SK-N-SH (cell line): ENCODE results near the gene NOD1. TPM values are rescaled to one million over a fixed set of nuclear protein-coding genes. Genes with fewer than 3 reads are reported as not detected.

ENCODE experiments used
- CTCF ChIA-PET: fragments of 300-600, 350-600 bp; formaldehyde crosslinking; extraction: SDS; loops from one replicate; lab custom pipeline; 2021; lab: Yijun Ruan, JAX
- POLR2A ChIA-PET: fragments of 350-600 bp; sonication (Branson Sonifier 250); formaldehyde crosslinking; extraction: SDS; loops from one replicate; lab custom pipeline; 2020; ENCODE audit warnings: antibody characterized with exemption, inconsistent platforms; lab: Yijun Ruan, JAX
- DNase-seq: peaks from one replicate; pipeline ENCODE4 v3.0.0; 2012
- H2AFZ ChIP-seq: fragments of 200-600 bp; sonication (generic); 2 replicates; pipeline ENCODE4 v1.8.1; 2016; ENCODE audit warnings: antibody characterized with exemption, mild to moderate bottlenecking, low read depth
- H3F3A ChIP-seq: fragments of 200-600 bp; sonication (generic); replicated peaks from 2 replicates; pipeline ENCODE3; 2016; ENCODE audit warnings: antibody characterized with exemption, mild to moderate bottlenecking; ENCODE audit not compliant: insufficient read depth
- H3K27ac ChIP-seq, 2 experiments: fragments of 200-500 bp in 1 of 2; fragments of 200-600 bp in 1 of 2; sonication (Bioruptor generic) in 1 of 2; sonication (generic), shearing (Covaris generic) in 1 of 2; 2 replicates each; pipeline versions ENCODE4 v1.5.1 to v1.6.1; 2014 to 2016; ENCODE audit warnings: low read depth in 2 of 2, inconsistent platforms in 1 of 2, low read length in 1 of 2, mild to moderate bottlenecking in 1 of 2, mixed read lengths in 1 of 2
- H3K27me3 ChIP-seq: fragments of 200-600 bp; sonication (generic), shearing (Covaris generic); 2 replicates; pipeline ENCODE4 v1.6.1; 2016; ENCODE audit warnings: mixed run types; ENCODE audit not compliant: insufficient read depth
- H3K36me3 ChIP-seq, 2 experiments: fragments of 200-500 bp in 1 of 2; fragments of 200-600 bp in 1 of 2; sonication (Bioruptor generic) in 1 of 2; sonication (generic) in 1 of 2; replicated peaks in 1 of 2; 2 replicates each; pipeline versions ENCODE3 to v1.5.1; 2014 to 2016; ENCODE audit warnings: low read length in 1 of 2, mild to moderate bottlenecking in 1 of 2; ENCODE audit not compliant: insufficient read depth in 2 of 2, control insufficient read depth in 1 of 2
- H3K4me1 ChIP-seq, 2 experiments: fragments of 200-500 bp in 1 of 2; fragments of 200-600 bp in 1 of 2; sonication (Bioruptor generic) in 1 of 2; sonication (generic), shearing (Covaris generic) in 1 of 2; 2 replicates each; pipeline versions ENCODE4 v1.5.1 to v1.6.1; 2014 to 2016; ENCODE audit warnings: low read depth in 1 of 2, low read length in 1 of 2, mixed run types in 1 of 2; ENCODE audit not compliant: insufficient read depth in 2 of 2, control insufficient read depth in 1 of 2
- H3K4me2 ChIP-seq: fragments of 200-600 bp; sonication (generic), shearing (Covaris generic); 2 replicates; pipeline ENCODE4 v1.6.1; 2017; ENCODE audit warnings: mixed run types
- H3K4me3 ChIP-seq, 2 experiments: fragments of 200-500 bp in 1 of 2; fragments of 200-600 bp in 1 of 2; sonication (Bioruptor generic) in 1 of 2; sonication (generic), shearing (Covaris generic) in 1 of 2; 2 replicates each; pipeline versions ENCODE4 v1.5.1 to v1.8.1; 2014 to 2016; ENCODE audit warnings: low read depth in 2 of 2, inconsistent platforms in 1 of 2, low read length in 1 of 2, mild to moderate bottlenecking in 1 of 2, mixed read lengths in 1 of 2, moderate library complexity in 1 of 2
- H3K79me2 ChIP-seq: fragments of 200-600 bp; sonication (generic); 2 replicates; pipeline ENCODE4 v1.8.1; 2017; ENCODE audit warnings: mild to moderate bottlenecking; ENCODE audit not compliant: insufficient read depth
- H3K9ac ChIP-seq: fragments of 200-600 bp; sonication (generic); 2 replicates; pipeline ENCODE4 v1.6.1; 2017; ENCODE audit warnings: mixed run types
- H3K9me2 ChIP-seq: fragments of 200-600 bp; sonication (generic); 2 replicates; pipeline ENCODE4 v1.6.1; 2017; ENCODE audit warnings: mixed run types
- H3K9me3 ChIP-seq: fragments of 200-600 bp; sonication (generic); 2 replicates; pipeline ENCODE4 v1.6.1; 2017; ENCODE audit warnings: mixed run types, mild to moderate bottlenecking, moderate library complexity
- H4K20me1 ChIP-seq: fragments of 200-600 bp; sonication (generic); 2 replicates; pipeline ENCODE4 v1.6.1; 2017; ENCODE audit warnings: mild to moderate bottlenecking, mixed run types; ENCODE audit not compliant: insufficient read depth
- CHD2 ChIP-seq: fragments of 150-350 bp; IDR thresholded peaks from 2 replicates; pipeline ENCODE4 v1.6.1; 2018; ENCODE audit warnings: low read length; ENCODE audit not compliant: partially characterized antibody
- CTCF ChIP-seq: fragments of 200-600 bp; sonication (generic); IDR thresholded peaks from 2 replicates; pipeline ENCODE4 v1.6.1; 2017; ENCODE audit warnings: antibody characterized with exemption, mild to moderate bottlenecking, moderate library complexity
- EZH2phosphoT487 ChIP-seq: fragments of 200-600 bp; sonication (generic); IDR thresholded peaks from 2 replicates; pipeline ENCODE4 v1.6.1; 2017; ENCODE audit warnings: low read depth, mixed run types, mild to moderate bottlenecking, antibody characterized with exemption, moderate library complexity, borderline replicate concordance
- FOXJ3 ChIP-seq: sonication (generic); formaldehyde crosslinking; IDR thresholded peaks from 2 replicates; pipeline ENCODE4 v1.5.1; 2020; ENCODE audit warnings: mild to moderate bottlenecking, missing genetic modification reagents
- GABPA ChIP-seq: IDR thresholded peaks from 2 replicates; pipeline ENCODE4 v1.4.0; 2012; ENCODE audit warnings: low read depth, mild to moderate bottlenecking
- GATA2 ChIP-seq: sonication (generic); formaldehyde crosslinking; IDR thresholded peaks from 2 replicates; pipeline ENCODE4 v1.5.0; 2020; ENCODE audit warnings: mild to moderate bottlenecking, missing genetic modification reagents
- JUND ChIP-seq: IDR thresholded peaks from 2 replicates; pipeline ENCODE4 v1.4.0; 2012
- MAX ChIP-seq: IDR thresholded peaks from 2 replicates; pipeline ENCODE4 v1.4.0; 2012; ENCODE audit warnings: low read depth
- MEF2A ChIP-seq: IDR thresholded peaks from 2 replicates; pipeline ENCODE4 v1.4.0; 2012; ENCODE audit warnings: low read depth, borderline replicate concordance
- MXI1 ChIP-seq: IDR thresholded peaks from 2 replicates; pipeline ENCODE4 v1.6.1; 2012; ENCODE audit warnings: mild to moderate bottlenecking, low read depth, low read length, improper control_type of control experiment
- NFIC ChIP-seq: IDR thresholded peaks from 2 replicates; pipeline ENCODE4 v1.4.0; 2012; ENCODE audit warnings: borderline replicate concordance
- PBX3 ChIP-seq: IDR thresholded peaks from 2 replicates; pipeline ENCODE4; 2012
- POLR2AphosphoS5 ChIP-seq: IDR thresholded peaks from 2 replicates; pipeline ENCODE4 v1.6.1; 2012; ENCODE audit warnings: low read depth, low read length
- SIN3A ChIP-seq: IDR thresholded peaks from 2 replicates; pipeline ENCODE4 v1.6.1; 2012; ENCODE audit warnings: low read depth, mild to moderate bottlenecking, low read length, moderate library complexity, borderline replicate concordance
- SMC3 ChIP-seq: IDR thresholded peaks from 2 replicates; pipeline ENCODE4 v1.6.1; 2012; ENCODE audit warnings: low read depth, low read length, improper control_type of control experiment
- USF2 ChIP-seq: fragments of 150-350 bp; IDR thresholded peaks from 2 replicates; pipeline ENCODE4 v1.6.1; 2017; ENCODE audit warnings: antibody characterized with exemption, low read length, low read depth, borderline replicate concordance
- YY1 ChIP-seq: IDR thresholded peaks from 2 replicates; pipeline ENCODE4 v1.4.0; 2012; ENCODE audit warnings: low read depth, mild to moderate bottlenecking
- WGBS: methylation state at CpG from one replicate; pipeline ENCODE4 v1.1.6; 2017; ENCODE audit warnings: low lambda C conversion rate; 5-methylcytosine and 5-hydroxymethylcytosine counted together
- polyA plus RNA-seq, 3 experiments: library from polyadenylated mRNA; depleted of rRNA; stranded (reverse); fragments of >200 nt; gene quantifications; 2 replicates each; pipeline ENCODE4 v1.2.3, GENCODE V29; 2012

Gene NOD1
- polyA plus RNA-seq, 1 of the 3 experiments (the other 2 are of a cell fraction), result 5.5 TPM

GRCh38 chr7:30434140-30434799 lies 44.3 kb downstream of the NOD1 start:
- TF ChIP-seq YY1, result no peak
- no peak for TF ChIP-seq GABPA
- no peaks in the 10 kb centered on the region for H3K27me3 ChIP-seq
- ChIA-PET CTCF (no interaction called here), POLR2A (no interaction called here)
- H3K4me3 ChIP-seq, result no peak overlapping the region
- H3K4me1 ChIP-seq, result no peaks in the 10 kb centered on the region
- H4K20me1 ChIP-seq, result no peaks in the 10 kb centered on the region
- H3K36me3 ChIP-seq, result peaks cover 47 to 50% of the 10 kb centered on the region in 2 experiments
- no peaks in the 10 kb centered on the region for H3K9me2 ChIP-seq
- no peaks in the 10 kb centered on the region for H3F3A ChIP-seq
- no peaks in the 10 kb centered on the region for H3K9me3 ChIP-seq
- 98% methylated on average over 6 of the region's 6 CpGs for WGBS
- H3K9ac ChIP-seq, result no peak overlapping the region
- no peak overlapping the region for H3K27ac ChIP-seq
- no peak for DNase-seq
- H3K79me2 ChIP-seq, result no peaks in the 10 kb centered on the region
- H2AFZ ChIP-seq, result no peak overlapping the region
- H3K4me2 ChIP-seq, result no peak overlapping the region

GRCh38 chr7:30433506-30433905 lies 45.1 kb downstream of the NOD1 start:
- peaks cover 41 to 53% of the 10 kb centered on the region in 2 experiments for H3K36me3 ChIP-seq
- CTCF ChIA-PET, result no interaction called here
- DNase-seq, result no peak
- no peaks in the 10 kb centered on the region for H3K9me2 ChIP-seq
- TF ChIP-seq CTCF, result no peak
- no peak for TF ChIP-seq GATA2 (CRISPR knock-in tag)
- no peak for TF ChIP-seq SIN3A
- no peak for TF ChIP-seq MXI1
- no peak for TF ChIP-seq USF2
- TF ChIP-seq JUND, result no peak
- no peak for TF ChIP-seq POLR2AphosphoS5
- no peak overlapping the region for H3K4me3 ChIP-seq
- no peak overlapping the region for H3K27ac ChIP-seq
- no peaks in the 10 kb centered on the region for H3K9me3 ChIP-seq
- no peak overlapping the region for H3K9ac ChIP-seq
- H3K4me1 ChIP-seq, result no peaks in the 10 kb centered on the region; a peak in 1 of 4 replicates
- 97% methylated on average over 1 of the region's 1 CpG for WGBS
- H3F3A ChIP-seq, result no peaks in the 10 kb centered on the region
- H3K79me2 ChIP-seq, result no peaks in the 10 kb centered on the region
- no peak overlapping the region for H2AFZ ChIP-seq
- H3K4me2 ChIP-seq, result no peak overlapping the region
- H3K27me3 ChIP-seq, result no peaks in the 10 kb centered on the region
- no peaks in the 10 kb centered on the region for H4K20me1 ChIP-seq
- POLR2A ChIA-PET, result no interaction called here

GRCh38 chr7:30433082-30433481 lies 45.5 kb downstream of the NOD1 start:
- DNase-seq, result no peak
- WGBS, result 82% methylated on average over 3 of the region's 3 CpGs
- Histone ChIP-seq H3K9me3 (no peaks in the 10 kb centered on the region), H2AFZ (no peak overlapping the region), H3K27me3 (no peaks in the 10 kb centered on the region), H3K4me2 (no peak overlapping the region), H3K79me2 (no peaks in the 10 kb centered on the region), H3K9ac (no peak overlapping the region), H3K9me2 (no peaks in the 10 kb centered on the region), H3K4me1 (no peaks in the 10 kb centered on the region; a peak in 1 of 4 replicates), H3K36me3 (peaks cover 41 to 49% of the 10 kb centered on the region in 2 experiments), H3K27ac (no peak overlapping the region), H3F3A (no peaks in the 10 kb centered on the region), H3K4me3 (no peak overlapping the region), H4K20me1 (no peaks in the 10 kb centered on the region)
- ChIA-PET POLR2A (no interaction called here), CTCF (no interaction called here)
- no peak for TF ChIP-seq EZH2phosphoT487
- no peak for TF ChIP-seq CHD2
- no peak for TF ChIP-seq GABPA
- TF ChIP-seq SMC3, result no peak
- no peak for TF ChIP-seq PBX3
- no peak for TF ChIP-seq JUND
- no peak for TF ChIP-seq MAX
- TF ChIP-seq NFIC, result no peak
- TF ChIP-seq MEF2A, result no peak
- TF ChIP-seq FOXJ3 (CRISPR knock-in tag), result no peak
